Suprapubic skin (tissue), 4 donors: ENCODE measurements around the gene CPNE4. TPM values are rescaled to one million over a fixed set of nuclear protein-coding genes. Genes with fewer than 3 reads are reported as not detected.

Source experiments
- DNase-seq, 2 donors: peaks; one replicate each; pipeline ENCODE4 v3.0.0-alpha.2; 2019; ENCODE audit warnings: low spot score in 2 of 2
- H3K27ac ChIP-seq: fragments of 200-600 bp; sonication (generic); one replicate; pipeline ENCODE4 v1.5.1; 2019
- H3K27me3 ChIP-seq: fragments of 200-600 bp; sonication (generic); one replicate; pipeline ENCODE4 v1.5.1; 2019
- H3K36me3 ChIP-seq: fragments of 200-600 bp; sonication (generic); one replicate; pipeline ENCODE4 v1.5.1; 2019
- H3K4me1 ChIP-seq: fragments of 200-600 bp; sonication (generic); one replicate; pipeline ENCODE4 v1.5.1; 2019
- H3K4me3 ChIP-seq: fragments of 200-600 bp; sonication (generic); one replicate; pipeline ENCODE4 v1.5.1; 2019; ENCODE audit warnings: mild to moderate bottlenecking
- H3K9me3 ChIP-seq: fragments of 200-600 bp; sonication (generic); one replicate; pipeline ENCODE4 v1.5.1; 2019
- CTCF ChIP-seq, 2 donors: fragments of 200-600 bp in 1 of 2; fragments of 450-650 bp in 1 of 2; sonication (generic) in 1 of 2; IDR thresholded peaks; one replicate each; pipeline ENCODE4 v1.5.1; 2016 to 2019; ENCODE audit warnings: antibody characterized with exemption in 2 of 2, mild to moderate bottlenecking in 1 of 2, moderate library complexity in 1 of 2
- EP300 ChIP-seq: sonication (generic); formaldehyde crosslinking; IDR thresholded peaks from one replicate; pipeline ENCODE4 v1.6.1; 2017; ENCODE audit warnings: antibody characterized with exemption
- POLR2A ChIP-seq, 2 donors: fragments of 450-650 bp; IDR thresholded peaks; one replicate each; pipeline ENCODE4 v1.6.1; 2017; ENCODE audit warnings: antibody characterized with exemption in 2 of 2, mild to moderate bottlenecking in 2 of 2, moderate library complexity in 2 of 2
- POLR2AphosphoS5 ChIP-seq, 3 donors: sonication (generic); formaldehyde crosslinking; IDR thresholded peaks; one replicate each; pipeline ENCODE4 v1.6.1; 2017; ENCODE audit warnings: antibody characterized with exemption in 3 of 3
- WGBS: methylation state at CpG from one replicate; pipeline ENCODE4 v1.1.5; 2018; 5-methylcytosine and 5-hydroxymethylcytosine counted together
- total RNA-seq, 4 donors: library from RNA; depleted of rRNA; stranded (reverse); fragments of >200 nt; gene quantifications; one replicate each; pipeline ENCODE4 v1.1.0, GENCODE V29; 2016

The CPNE4 gene
- total RNA-seq, 4 donors from 2014 or later = 0.32 to 1.1 TPM; not detected in 2

- no peaks in the 10 kb centered on the region for H3K4me1 ChIP-seq
- no peaks in the 10 kb centered on the region for H3K9me3 ChIP-seq
- no peaks in the 10 kb centered on the region for H3K36me3 ChIP-seq
- H3K4me3 ChIP-seq = no peak overlapping the region
- DNase-seq = no peak
- H3K27me3 ChIP-seq = no peaks in the 10 kb centered on the region
- H3K27ac ChIP-seq = no peak overlapping the region
- TF ChIP-seq CTCF (IDR thresholded peaks at IDR 0.05) = no peak
- no peak for TF ChIP-seq POLR2AphosphoS5 (IDR thresholded peaks at IDR 0.05)
- TF ChIP-seq EP300 = no peak
- TF ChIP-seq POLR2A (IDR thresholded peaks at IDR 0.05) = no peak
Measured at GRCh38 chr3:131755380-131755779, 279.4 kb downstream of the CPNE4 start.

GRCh38 chr3:131750256-131750655, 284.6 kb downstream of the CPNE4 start:
- Histone ChIP-seq H3K9me3 (no peaks in the 10 kb centered on the region), H3K4me1 (no peaks in the 10 kb centered on the region), H3K4me3 (no peak overlapping the region), H3K27me3 (no peaks in the 10 kb centered on the region), H3K27ac (no peak overlapping the region), H3K36me3 (no peaks in the 10 kb centered on the region)
- DNase-seq = no peak
- TF ChIP-seq POLR2AphosphoS5 (IDR thresholded peaks at IDR 0.05) (no peak), POLR2A (IDR thresholded peaks at IDR 0.05) (no peak), EP300 (no peak), CTCF (IDR thresholded peaks at IDR 0.05) (no peak)
- WGBS = 92% methylated on average over 3 of the region's 3 CpGs

- Histone ChIP-seq H3K4me1 (no peaks in the 10 kb centered on the region), H3K36me3 (no peaks in the 10 kb centered on the region), H3K27me3 (no peaks in the 10 kb centered on the region), H3K4me3 (no peak overlapping the region), H3K9me3 (no peaks in the 10 kb centered on the region), H3K27ac (no peak overlapping the region)
- whole genome bisulfite sequencing = 100% methylated on average over 1 of the region's 1 CpG
- DNase-seq = no peak
- TF ChIP-seq CTCF (IDR thresholded peaks at IDR 0.05) (no peak), EP300 (no peak), POLR2A (IDR thresholded peaks at IDR 0.05) (no peak), POLR2AphosphoS5 (IDR thresholded peaks at IDR 0.05) (no peak)
Measured at GRCh38 chr3:131749826-131750225, 285.0 kb downstream of the CPNE4 start.

- WGBS = 54% methylated on average over 2 of the region's 2 CpGs
Measured at GRCh38 chr3:131747466-131747865, 287.3 kb downstream of the CPNE4 start.

GRCh38 chr3:131744765-131745164, 290.0 kb downstream of the CPNE4 start:
- TF ChIP-seq POLR2A (IDR thresholded peaks at IDR 0.05) = no peak
- no peak for TF ChIP-seq CTCF (IDR thresholded peaks at IDR 0.05)
- no peak for TF ChIP-seq POLR2AphosphoS5 (IDR thresholded peaks at IDR 0.05)
- no peak for TF ChIP-seq EP300
- Histone ChIP-seq H3K27ac (no peak overlapping the region), H3K36me3 (no peaks in the 10 kb centered on the region), H3K4me3 (no peak overlapping the region), H3K4me1 (no peaks in the 10 kb centered on the region), H3K27me3 (no peaks in the 10 kb centered on the region), H3K9me3 (no peaks in the 10 kb centered on the region)
- 55% methylated on average over 3 of the region's 3 CpGs for WGBS
- DNase-seq = no peak

More at GRCh38 chr3:131747466-131747865, 287.3 kb downstream of the CPNE4 start:
- no peak for TF ChIP-seq EP300
- no peak for TF ChIP-seq CTCF (IDR thresholded peaks at IDR 0.05)
- no peak for TF ChIP-seq POLR2A (IDR thresholded peaks at IDR 0.05)
- TF ChIP-seq POLR2AphosphoS5 (IDR thresholded peaks at IDR 0.05) = no peak
- Histone ChIP-seq H3K27me3 (no peaks in the 10 kb centered on the region), H3K9me3 (no peaks in the 10 kb centered on the region), H3K36me3 (no peaks in the 10 kb centered on the region), H3K4me3 (no peak overlapping the region), H3K4me1 (no peaks in the 10 kb centered on the region), H3K27ac (no peak overlapping the region)
- no peak for DNase-seq
